ENCODE results near the gene FYN.

DNA sequence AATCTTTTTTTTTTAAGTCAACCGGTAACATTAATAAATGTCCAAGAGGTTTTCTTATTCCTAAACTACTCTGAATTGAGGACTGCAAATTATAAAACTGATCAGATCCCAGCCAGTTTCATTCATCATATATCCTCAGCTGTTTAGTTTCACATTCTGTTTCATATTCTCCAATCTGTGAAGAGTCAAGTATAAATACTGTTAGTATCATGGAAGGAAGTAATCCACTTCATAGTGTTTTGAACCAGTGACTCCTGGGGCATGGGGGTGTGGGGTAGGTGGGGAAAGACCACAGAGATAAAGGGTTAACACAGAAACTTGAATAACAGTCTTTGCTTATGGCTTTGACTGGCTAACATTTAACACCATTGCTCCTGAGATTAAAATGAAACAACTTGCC, 69.9 kb downstream of the FYN start:
- TF ChIP-seq ZNF33B (CRISPR knock-in tag; IDR thresholded peaks at IDR 0.05) (no peak), ZNF3 (CRISPR knock-in tag; IDR thresholded peaks at IDR 0.05) (no peak), NFYB (CRISPR knock-in tag; IDR thresholded peaks at IDR 0.05) (no peak), POLR2A (IDR thresholded peaks at IDR 0.05; ENCODE audit: insufficient read depth in 1 of 2, low read depth in 2 of 2, low read length in 2 of 2) (no peak), RFX5 (IDR thresholded peaks at IDR 0.05; ENCODE audit: low read depth, low read length) (no peak), JUN (CRISPR knock-in tag; IDR thresholded peaks at IDR 0.05) (no peak), ZNF577 (CRISPR knock-in tag; IDR thresholded peaks at IDR 0.05; ENCODE audit: borderline replicate concordance, low read depth) (no peak)

Data from HepG2 (cell line).